ENCODE measurements around the gene ST6GAL1.
"Not testable (repeated sequence)": the region's sequence is repeated elsewhere in the genome, so short reads cannot be mapped to it uniquely, and the experiment has no call there.

GRCh38 chr3:187010382-187010781 lies 80.1 kb downstream of the ST6GAL1 start:
- TF ChIP-seq POLR2A, CTCF (IDR thresholded peaks at IDR 0.05): not testable (repeated sequence)

All from uterus (tissue), 2 donors.